ENCODE data around the gene NKPD1. TPM values are rescaled to one million over a fixed set of nuclear protein-coding genes. Genes with fewer than 3 reads are reported as not detected.

The NKPD1 gene
- polyA plus RNA-seq, 1 of the 3 experiments (the other 2 are of a cell fraction): 0.12 TPM

DNA sequence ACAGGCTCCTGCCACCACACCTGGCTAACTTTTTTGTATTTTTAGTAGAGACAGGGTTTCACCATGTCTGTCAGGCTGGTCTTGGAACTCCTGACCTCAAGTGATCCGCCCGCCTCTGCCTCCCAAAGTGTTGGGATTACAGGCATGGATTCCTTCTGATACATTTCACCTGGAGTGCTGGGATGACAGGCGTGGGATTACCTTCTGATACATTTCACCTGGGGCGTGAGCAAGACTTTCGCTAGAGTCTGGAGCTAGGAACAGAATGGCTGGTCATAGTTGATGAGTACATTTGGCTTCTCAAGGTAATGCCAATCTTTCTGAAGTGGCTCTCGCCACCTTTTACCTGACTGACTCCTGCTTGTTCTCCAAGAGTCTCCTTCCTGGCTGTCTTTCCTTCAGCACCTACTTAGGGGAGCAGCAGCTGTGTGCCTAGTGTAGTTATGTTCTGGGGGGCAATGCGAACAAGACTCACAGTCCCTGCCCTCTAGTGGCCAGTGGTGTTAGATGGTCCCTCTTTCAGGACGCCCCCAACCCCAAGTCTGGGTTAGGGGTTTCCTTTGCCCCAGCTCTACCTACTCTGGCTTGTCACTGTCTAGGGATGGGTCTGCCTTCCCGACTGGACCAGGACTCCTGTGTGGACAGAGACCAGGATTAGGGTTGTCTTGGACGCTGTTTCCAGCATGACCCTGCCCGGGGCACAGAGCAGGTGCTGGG lies 48.5 kb downstream of the NKPD1 start:
- no peak for DNase-seq
- Histone ChIP-seq H3K36me3 (replicated peaks in 1 of 2; ENCODE audit: control insufficient read depth in 1 of 2, insufficient read depth in 2 of 2, low read length in 1 of 2) (no peaks in the 10 kb centered on the region), H3F3A (replicated peaks; ENCODE audit: insufficient read depth) (no peaks in the 10 kb centered on the region), H3K9me3 (no peaks in the 10 kb centered on the region), H2AFZ (ENCODE audit: low read depth) (no peak overlapping the region), H3K4me3 (ENCODE audit: low read depth in 2 of 2, low read length in 1 of 2) (no peak overlapping the region), H3K9ac (no peak overlapping the region), H3K4me1 (ENCODE audit: control insufficient read depth in 1 of 2, insufficient read depth in 2 of 2, low read depth in 1 of 2, low read length in 1 of 2) (peaks cover 0 to 4% of the 10 kb centered on the region in 2 experiments; a peak in 1 of 4 replicates), H3K27me3 (ENCODE audit: insufficient read depth) (no peaks in the 10 kb centered on the region), H3K4me2 (no peak overlapping the region), H3K27ac (ENCODE audit: low read depth in 2 of 2, low read length in 1 of 2) (no peak overlapping the region), H3K79me2 (ENCODE audit: insufficient read depth) (peaks cover 96% of the 10 kb centered on the region), H3K9me2 (no peaks in the 10 kb centered on the region), H4K20me1 (ENCODE audit: insufficient read depth) (peaks cover 94% of the 10 kb centered on the region)
- WGBS (ENCODE audit: low lambda C conversion rate): 97% methylated on average over 6 of the region's 11 CpGs
- no peak for TF ChIP-seq TCF12 (IDR thresholded peaks at IDR 0.05)
- no peak for TF ChIP-seq MEF2A (IDR thresholded peaks at IDR 0.05; ENCODE audit: borderline replicate concordance, low read depth)
- no peak for TF ChIP-seq EP300 (IDR thresholded peaks at IDR 0.05; ENCODE audit: borderline replicate concordance in 1 of 2, low read depth in 1 of 2, low read length in 1 of 2)
- no peak for TF ChIP-seq NRF1 (IDR thresholded peaks at IDR 0.05; ENCODE audit: low read depth, low read length)
- TF ChIP-seq, protein P1, sequence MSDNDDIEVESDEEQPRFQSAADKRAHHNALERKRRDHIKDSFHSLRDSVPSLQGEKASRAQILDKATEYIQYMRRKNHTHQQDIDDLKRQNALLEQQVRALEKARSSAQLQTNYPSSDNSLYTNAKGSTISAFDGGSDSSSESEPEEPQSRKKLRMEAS (IDR thresholded peaks at IDR 0.05; ENCODE audit: low read depth): no peak
- TF ChIP-seq, protein P2, sequence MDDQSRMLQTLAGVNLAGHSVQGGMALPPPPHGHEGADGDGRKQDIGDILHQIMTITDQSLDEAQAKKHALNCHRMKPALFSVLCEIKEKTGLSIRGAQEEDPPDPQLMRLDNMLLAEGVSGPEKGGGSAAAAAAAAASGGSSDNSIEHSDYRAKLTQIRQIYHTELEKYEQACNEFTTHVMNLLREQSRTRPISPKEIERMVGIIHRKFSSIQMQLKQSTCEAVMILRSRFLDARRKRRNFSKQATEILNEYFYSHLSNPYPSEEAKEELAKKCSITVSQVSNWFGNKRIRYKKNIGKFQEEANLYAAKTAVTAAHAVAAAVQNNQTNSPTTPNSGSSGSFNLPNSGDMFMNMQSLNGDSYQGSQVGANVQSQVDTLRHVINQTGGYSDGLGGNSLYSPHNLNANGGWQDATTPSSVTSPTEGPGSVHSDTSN (IDR thresholded peaks at IDR 0.05): no peak
- no peak for TF ChIP-seq RFX5 (IDR thresholded peaks at IDR 0.05; ENCODE audit: low read length)
- TF ChIP-seq RAD21 (IDR thresholded peaks at IDR 0.05; ENCODE audit: low read length): no peak
- no peak for TF ChIP-seq RCOR1 (IDR thresholded peaks at IDR 0.05; ENCODE audit: low read length)
- TF ChIP-seq SIN3A (IDR thresholded peaks at IDR 0.05; ENCODE audit: borderline replicate concordance, low read depth, low read length): no peak
- no peak for TF ChIP-seq POLR2AphosphoS5 (IDR thresholded peaks at IDR 0.05; ENCODE audit: low read depth, low read length)
- TF ChIP-seq GABPA (IDR thresholded peaks at IDR 0.05; ENCODE audit: low read depth): no peak
- TF ChIP-seq, protein P3, sequence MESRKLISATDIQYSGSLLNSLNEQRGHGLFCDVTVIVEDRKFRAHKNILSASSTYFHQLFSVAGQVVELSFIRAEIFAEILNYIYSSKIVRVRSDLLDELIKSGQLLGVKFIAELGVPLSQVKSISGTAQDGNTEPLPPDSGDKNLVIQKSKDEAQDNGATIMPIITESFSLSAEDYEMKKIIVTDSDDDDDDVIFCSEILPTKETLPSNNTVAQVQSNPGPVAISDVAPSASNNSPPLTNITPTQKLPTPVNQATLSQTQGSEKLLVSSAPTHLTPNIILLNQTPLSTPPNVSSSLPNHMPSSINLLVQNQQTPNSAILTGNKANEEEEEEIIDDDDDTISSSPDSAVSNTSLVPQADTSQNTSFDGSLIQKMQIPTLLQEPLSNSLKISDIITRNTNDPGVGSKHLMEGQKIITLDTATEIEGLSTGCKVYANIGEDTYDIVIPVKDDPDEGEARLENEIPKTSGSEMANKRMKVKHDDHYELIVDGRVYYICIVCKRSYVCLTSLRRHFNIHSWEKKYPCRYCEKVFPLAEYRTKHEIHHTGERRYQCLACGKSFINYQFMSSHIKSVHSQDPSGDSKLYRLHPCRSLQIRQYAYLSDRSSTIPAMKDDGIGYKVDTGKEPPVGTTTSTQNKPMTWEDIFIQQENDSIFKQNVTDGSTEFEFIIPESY (IDR thresholded peaks at IDR 0.05; ENCODE audit: borderline replicate concordance, low read depth): no peak
- TF ChIP-seq, protein P4, sequence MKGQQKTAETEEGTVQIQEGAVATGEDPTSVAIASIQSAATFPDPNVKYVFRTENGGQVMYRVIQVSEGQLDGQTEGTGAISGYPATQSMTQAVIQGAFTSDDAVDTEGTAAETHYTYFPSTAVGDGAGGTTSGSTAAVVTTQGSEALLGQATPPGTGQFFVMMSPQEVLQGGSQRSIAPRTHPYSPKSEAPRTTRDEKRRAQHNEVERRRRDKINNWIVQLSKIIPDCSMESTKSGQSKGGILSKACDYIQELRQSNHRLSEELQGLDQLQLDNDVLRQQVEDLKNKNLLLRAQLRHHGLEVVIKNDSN (IDR thresholded peaks at IDR 0.05; ENCODE audit: borderline replicate concordance, low read depth): no peak
- TF ChIP-seq MXI1 (IDR thresholded peaks at IDR 0.05; ENCODE audit: low read depth, low read length): no peak
- TF ChIP-seq, protein P5, sequence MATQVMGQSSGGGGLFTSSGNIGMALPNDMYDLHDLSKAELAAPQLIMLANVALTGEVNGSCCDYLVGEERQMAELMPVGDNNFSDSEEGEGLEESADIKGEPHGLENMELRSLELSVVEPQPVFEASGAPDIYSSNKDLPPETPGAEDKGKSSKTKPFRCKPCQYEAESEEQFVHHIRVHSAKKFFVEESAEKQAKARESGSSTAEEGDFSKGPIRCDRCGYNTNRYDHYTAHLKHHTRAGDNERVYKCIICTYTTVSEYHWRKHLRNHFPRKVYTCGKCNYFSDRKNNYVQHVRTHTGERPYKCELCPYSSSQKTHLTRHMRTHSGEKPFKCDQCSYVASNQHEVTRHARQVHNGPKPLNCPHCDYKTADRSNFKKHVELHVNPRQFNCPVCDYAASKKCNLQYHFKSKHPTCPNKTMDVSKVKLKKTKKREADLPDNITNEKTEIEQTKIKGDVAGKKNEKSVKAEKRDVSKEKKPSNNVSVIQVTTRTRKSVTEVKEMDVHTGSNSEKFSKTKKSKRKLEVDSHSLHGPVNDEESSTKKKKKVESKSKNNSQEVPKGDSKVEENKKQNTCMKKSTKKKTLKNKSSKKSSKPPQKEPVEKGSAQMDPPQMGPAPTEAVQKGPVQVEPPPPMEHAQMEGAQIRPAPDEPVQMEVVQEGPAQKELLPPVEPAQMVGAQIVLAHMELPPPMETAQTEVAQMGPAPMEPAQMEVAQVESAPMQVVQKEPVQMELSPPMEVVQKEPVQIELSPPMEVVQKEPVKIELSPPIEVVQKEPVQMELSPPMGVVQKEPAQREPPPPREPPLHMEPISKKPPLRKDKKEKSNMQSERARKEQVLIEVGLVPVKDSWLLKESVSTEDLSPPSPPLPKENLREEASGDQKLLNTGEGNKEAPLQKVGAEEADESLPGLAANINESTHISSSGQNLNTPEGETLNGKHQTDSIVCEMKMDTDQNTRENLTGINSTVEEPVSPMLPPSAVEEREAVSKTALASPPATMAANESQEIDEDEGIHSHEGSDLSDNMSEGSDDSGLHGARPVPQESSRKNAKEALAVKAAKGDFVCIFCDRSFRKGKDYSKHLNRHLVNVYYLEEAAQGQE (IDR thresholded peaks at IDR 0.05; ENCODE audit: low read depth, low read length): no peak
- no peak for TF ChIP-seq EZH2phosphoT487 (IDR thresholded peaks at IDR 0.05; ENCODE audit: borderline replicate concordance, low read depth)
- TF ChIP-seq TEAD4 (IDR thresholded peaks at IDR 0.05; ENCODE audit: borderline replicate concordance, insufficient read depth): no peak
- ChIA-PET POLR2A (interaction anchor here (1.3 kb wide), 1 partner anchor 20 kb away, joined by 4 read pairs; the partner anchor contains the start of gene PPP1R37), CTCF (interaction anchor here (0.8 to 2.0 kb wide), 3 partner anchors 13 to 20 kb away, joined by 3 to 10 read pairs (median 4); no protein-coding TSS in a partner anchor)
